Measurements from ENCODE around the gene PATE4.

Gene PATE4

GRCh38 chr11:125871391-125872137 lies 38.4 kb downstream of the PATE4 start:
- DNase-seq (ENCODE audit: low read depth): no peak
- no peak overlapping the region for H3K4me3 ChIP-seq (ENCODE audit: low read depth, low read length)
- TF ChIP-seq CTCF (IDR thresholded peaks at IDR 0.05; ENCODE audit: low read depth, low read length, missing control alignments): peak; percentile 47

- H3K4me3 ChIP-seq (ENCODE audit: low read depth, low read length): no peak overlapping the region
- TF ChIP-seq CTCF (IDR thresholded peaks at IDR 0.05; ENCODE audit: low read depth, low read length, missing control alignments): no peak
- DNase-seq (ENCODE audit: low read depth): no peak
These were observed 39.0 kb downstream of the PATE4 start for GRCh38 chr11:125872138-125872491.

GRCh38 chr11:125873881-125874555 lies 40.9 kb downstream of the PATE4 start:
- no peak for TF ChIP-seq CTCF (IDR thresholded peaks at IDR 0.05; ENCODE audit: low read depth, low read length, missing control alignments)
- H3K4me3 ChIP-seq (ENCODE audit: low read depth, low read length): no peak overlapping the region
- no peak for DNase-seq (ENCODE audit: low read depth)

- DNase-seq (ENCODE audit: low read depth): peak; percentile 18
- TF ChIP-seq CTCF (IDR thresholded peaks at IDR 0.05; ENCODE audit: low read depth, low read length, missing control alignments): peak; percentile 85
- H3K4me3 ChIP-seq (ENCODE audit: low read depth, low read length): no peak overlapping the region
These were observed 41.5 kb downstream of the PATE4 start for GRCh38 chr11:125874556-125875124.

- DNase-seq (ENCODE audit: low read depth): no peak
- TF ChIP-seq CTCF (IDR thresholded peaks at IDR 0.05; ENCODE audit: low read depth, low read length, missing control alignments): no peak
These were observed 48.2 kb downstream of the PATE4 start for GRCh38 chr11:125881291-125881690.

GRCh38 chr11:125883375-125883774 lies 50.3 kb downstream of the PATE4 start:
- TF ChIP-seq CTCF (IDR thresholded peaks at IDR 0.05; ENCODE audit: low read depth, low read length, missing control alignments): no peak
- no peak for DNase-seq (ENCODE audit: low read depth)
- no peak overlapping the region for H3K4me3 ChIP-seq (ENCODE audit: low read depth, low read length)

More at GRCh38 chr11:125881291-125881690, 48.2 kb downstream of the PATE4 start:
- H3K4me3 ChIP-seq (ENCODE audit: low read depth, low read length): no peak overlapping the region
